Retinal pigment epithelial cell (primary cell): ENCODE results near the gene BEST3.
A peak's percentile ranks its signal among the peaks of the same experiment; 100 is the strongest.

Experiments
- DNase-seq: peaks from one replicate; pipeline ENCODE4 v3.0.0-alpha.2; 2010; ENCODE audit warnings: low read depth
- H3K4me3 ChIP-seq: 2 replicates; pipeline ENCODE4 v1.5.1; 2011; ENCODE audit warnings: mild to moderate bottlenecking, low read length, control low read depth, moderate library complexity
- TF ChIP-seq, protein P1 (sequence below): conservative IDR thresholded peaks from 2 replicates; pipeline ENCODE4 v1.5.1; 2011; ENCODE audit warnings: low read depth, low read length, control low read depth, inconsistent platforms

Gene BEST3

DNA sequence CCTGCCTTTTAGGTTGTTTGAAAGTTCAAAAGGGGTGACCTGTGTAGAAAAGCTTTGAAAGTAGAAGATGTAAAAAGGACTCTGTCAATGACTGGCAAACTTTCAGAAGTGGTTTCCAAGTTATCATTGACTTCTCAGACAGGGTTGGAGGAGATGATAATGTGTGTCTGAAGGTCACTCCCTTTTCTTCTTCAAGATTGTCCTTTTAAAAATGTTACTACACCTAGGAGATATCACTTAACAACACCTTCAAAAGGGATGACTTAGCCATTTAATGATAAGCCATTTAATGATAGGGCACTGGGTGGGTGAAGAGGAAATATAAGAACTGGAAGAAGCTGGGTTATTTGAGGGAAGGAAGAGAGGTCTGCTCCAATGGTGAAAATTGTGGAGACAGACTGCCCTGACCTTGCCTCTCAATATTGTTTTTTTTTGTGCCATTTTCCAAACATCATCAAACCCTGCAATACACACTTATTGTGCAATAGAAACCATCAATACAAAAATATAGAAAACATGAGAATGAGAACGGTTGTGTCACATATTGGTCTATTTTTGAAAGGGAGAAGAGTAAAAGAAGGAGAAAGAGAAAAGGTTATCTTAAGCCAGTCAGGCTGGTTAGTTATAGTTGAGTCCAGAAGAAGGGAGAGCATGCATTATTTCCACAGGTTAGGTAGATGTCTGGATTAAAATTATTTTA, 38.8 kb downstream of the BEST3 start:
- H3K4me3 ChIP-seq: no peak overlapping the region
- no peak for DNase-seq
- TF ChIP-seq, protein P1, sequence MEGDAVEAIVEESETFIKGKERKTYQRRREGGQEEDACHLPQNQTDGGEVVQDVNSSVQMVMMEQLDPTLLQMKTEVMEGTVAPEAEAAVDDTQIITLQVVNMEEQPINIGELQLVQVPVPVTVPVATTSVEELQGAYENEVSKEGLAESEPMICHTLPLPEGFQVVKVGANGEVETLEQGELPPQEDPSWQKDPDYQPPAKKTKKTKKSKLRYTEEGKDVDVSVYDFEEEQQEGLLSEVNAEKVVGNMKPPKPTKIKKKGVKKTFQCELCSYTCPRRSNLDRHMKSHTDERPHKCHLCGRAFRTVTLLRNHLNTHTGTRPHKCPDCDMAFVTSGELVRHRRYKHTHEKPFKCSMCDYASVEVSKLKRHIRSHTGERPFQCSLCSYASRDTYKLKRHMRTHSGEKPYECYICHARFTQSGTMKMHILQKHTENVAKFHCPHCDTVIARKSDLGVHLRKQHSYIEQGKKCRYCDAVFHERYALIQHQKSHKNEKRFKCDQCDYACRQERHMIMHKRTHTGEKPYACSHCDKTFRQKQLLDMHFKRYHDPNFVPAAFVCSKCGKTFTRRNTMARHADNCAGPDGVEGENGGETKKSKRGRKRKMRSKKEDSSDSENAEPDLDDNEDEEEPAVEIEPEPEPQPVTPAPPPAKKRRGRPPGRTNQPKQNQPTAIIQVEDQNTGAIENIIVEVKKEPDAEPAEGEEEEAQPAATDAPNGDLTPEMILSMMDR: no peak

DNA sequence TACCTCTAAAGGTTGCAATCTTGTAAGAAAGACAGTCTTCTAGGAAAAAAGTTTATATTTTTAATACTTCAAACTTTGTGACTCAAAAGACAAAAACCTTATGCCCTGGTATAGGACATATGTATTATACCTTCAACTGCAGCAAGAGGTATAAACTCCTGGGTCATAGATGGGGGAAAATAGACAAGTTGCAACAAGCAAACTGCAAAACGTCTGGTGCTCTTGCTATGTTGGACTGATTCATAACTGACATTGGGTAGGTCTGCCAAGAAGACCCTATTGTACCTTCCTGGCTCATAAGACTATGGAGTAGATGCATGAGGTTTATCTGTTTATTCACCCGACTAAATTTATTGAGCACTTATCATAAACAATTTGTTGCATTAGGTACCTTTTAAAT, 40.9 kb downstream of the BEST3 start:
- H3K4me3 ChIP-seq: no peak overlapping the region
- TF ChIP-seq, protein P1: no peak
- DNase-seq: no peak

DNA sequence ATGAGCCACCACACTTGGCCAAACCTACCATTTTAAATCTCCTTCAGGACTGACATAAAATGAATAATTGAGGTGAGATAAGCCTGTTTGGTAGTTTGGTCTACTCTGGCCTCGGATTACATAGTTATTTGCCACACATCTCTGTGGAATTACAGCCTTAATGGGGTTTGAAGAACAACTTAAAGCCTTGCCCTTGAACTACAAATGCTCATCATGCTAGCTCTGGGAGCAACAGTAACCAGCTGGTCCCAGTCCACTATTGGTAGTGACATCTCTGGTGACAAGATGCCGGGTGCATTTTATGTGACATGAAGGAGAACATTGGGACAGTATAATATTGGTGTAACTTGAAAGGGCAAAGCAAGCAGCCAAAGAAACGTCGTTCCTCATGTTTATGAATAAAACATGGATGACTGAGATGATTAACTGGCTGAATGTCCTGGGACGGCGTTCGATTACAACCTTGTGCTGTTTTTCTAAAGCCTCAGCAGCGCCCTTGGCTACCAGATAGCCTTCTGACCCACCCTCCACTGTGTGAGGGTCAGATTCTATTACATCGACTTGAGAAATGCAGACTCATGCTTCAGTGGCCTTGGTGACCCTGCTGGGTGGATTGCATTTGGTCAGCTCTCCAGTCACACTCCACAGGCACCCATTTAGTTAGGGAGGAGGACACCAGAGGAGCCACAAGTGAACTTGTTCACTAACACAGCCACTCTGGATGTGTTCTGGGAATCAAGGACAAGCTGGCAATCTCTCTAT, 41.5 kb downstream of the BEST3 start:
- no peak overlapping the region for H3K4me3 ChIP-seq
- TF ChIP-seq, protein P1: no peak
- DNase-seq: no peak

DNA sequence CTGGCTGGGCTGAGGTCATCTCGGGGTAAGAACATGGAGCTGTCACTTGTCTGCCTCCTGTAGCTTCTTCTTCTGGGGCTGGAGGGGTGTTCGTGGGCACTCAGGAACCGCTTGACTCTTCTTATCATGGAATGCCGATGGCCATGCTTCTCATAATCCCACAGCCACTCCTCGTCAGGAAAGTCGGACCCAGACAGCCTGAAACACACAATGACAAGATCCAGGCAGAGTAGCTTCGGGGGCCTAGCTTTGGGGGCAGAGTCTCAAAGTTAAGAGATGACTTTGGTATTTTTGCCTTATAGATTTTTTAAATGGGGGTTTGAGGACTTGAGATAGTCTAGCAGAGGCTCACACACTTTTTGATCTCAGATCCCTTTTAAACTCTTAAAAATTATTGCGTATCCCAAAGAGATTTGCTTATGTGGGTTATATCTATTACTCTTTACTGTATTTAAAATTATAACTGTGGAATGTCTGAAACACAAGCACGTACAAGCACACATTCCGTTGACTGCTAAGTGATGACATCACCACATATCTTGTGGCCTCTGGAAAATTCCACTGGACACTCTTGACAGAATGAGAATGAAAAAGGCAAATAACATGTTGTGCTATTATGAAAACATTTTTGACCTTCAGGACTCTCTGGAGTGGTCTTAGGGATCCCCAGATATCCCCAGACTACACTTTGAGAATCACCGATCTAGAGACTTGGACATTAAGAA, 43.3 kb downstream of the BEST3 start:
- TF ChIP-seq, protein P1: no peak
- no peak overlapping the region for H3K4me3 ChIP-seq
- DNase-seq: peak; percentile 84

DNA sequence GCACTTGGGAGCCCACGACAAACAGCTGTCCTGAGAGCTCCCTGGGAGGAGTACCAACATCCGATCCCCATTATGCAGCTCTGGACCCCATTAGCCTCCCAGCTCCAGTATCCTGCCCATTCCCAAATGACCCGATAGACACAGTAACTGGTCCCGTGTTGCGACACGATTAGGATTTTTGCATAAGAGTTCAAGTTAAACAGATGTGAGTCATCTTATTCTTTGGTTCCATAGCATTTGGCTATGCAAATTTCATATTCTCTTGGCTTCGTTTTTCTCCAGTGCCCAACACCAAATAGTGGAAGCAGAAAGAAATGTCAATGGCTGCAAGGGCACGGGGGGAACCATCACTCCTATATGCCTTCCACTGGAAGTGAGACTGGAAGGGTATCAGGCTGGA, 45.4 kb downstream of the BEST3 start:
- no peak overlapping the region for H3K4me3 ChIP-seq
- TF ChIP-seq, protein P1: no peak
- DNase-seq: no peak

DNA sequence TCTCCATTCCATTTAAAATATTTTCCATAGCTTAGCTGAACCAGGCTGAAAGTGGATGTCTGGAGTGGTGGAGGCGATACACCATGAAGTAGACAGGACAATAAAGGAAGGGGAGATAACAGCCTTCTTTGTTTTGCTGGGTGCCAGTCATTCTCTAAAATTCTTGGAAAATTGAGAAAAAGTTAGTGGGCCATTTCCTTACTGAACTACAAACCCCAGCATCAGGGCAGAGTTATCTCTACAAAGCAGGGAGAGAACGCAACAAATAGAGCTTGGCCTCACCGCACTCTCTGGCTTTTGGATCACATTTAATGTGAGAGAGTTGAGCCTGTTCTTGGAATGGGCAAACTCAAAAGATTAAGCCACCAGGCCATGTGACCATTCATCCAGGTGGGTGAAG, 47.2 kb downstream of the BEST3 start:
- H3K4me3 ChIP-seq: no peak overlapping the region
- TF ChIP-seq, protein P1: no peak
- DNase-seq: no peak
